ENCODE measurements around the gene LYAR. TPM values are rescaled to one million over a fixed set of nuclear protein-coding genes. Genes with fewer than 3 reads are reported as not detected.

The LYAR gene
- total RNA-seq, 4 donors from 2014 or later, result 3.7 to 10.3 (median 5.6) TPM

- intact Hi-C loops (cut with DNase I; ENCODE audit: low total_unique reads) (no loop called here), in situ Hi-C loops (cut with MboI; ENCODE audit: low pct_ligation_motif_present in 1 of 4, low pct_unique_long_range_greater_than_20kb in 1 of 4, low sequenced_read_pairs in 3 of 4) (no loop called here)
- Histone ChIP-seq H3K27ac (no peak overlapping the region), H3K27me3 (no peaks in the 10 kb centered on the region), H3K9me3 (no peaks in the 10 kb centered on the region), H3K4me1 (no peaks in the 10 kb centered on the region), H3K4me3 (no peak overlapping the region), H3K36me3 (no peaks in the 10 kb centered on the region)
- DNase-seq, result no peak
- TF ChIP-seq, protein P1, sequence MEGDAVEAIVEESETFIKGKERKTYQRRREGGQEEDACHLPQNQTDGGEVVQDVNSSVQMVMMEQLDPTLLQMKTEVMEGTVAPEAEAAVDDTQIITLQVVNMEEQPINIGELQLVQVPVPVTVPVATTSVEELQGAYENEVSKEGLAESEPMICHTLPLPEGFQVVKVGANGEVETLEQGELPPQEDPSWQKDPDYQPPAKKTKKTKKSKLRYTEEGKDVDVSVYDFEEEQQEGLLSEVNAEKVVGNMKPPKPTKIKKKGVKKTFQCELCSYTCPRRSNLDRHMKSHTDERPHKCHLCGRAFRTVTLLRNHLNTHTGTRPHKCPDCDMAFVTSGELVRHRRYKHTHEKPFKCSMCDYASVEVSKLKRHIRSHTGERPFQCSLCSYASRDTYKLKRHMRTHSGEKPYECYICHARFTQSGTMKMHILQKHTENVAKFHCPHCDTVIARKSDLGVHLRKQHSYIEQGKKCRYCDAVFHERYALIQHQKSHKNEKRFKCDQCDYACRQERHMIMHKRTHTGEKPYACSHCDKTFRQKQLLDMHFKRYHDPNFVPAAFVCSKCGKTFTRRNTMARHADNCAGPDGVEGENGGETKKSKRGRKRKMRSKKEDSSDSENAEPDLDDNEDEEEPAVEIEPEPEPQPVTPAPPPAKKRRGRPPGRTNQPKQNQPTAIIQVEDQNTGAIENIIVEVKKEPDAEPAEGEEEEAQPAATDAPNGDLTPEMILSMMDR (IDR thresholded peaks at IDR 0.05), result no peak
- TF ChIP-seq EP300 (IDR thresholded peaks at IDR 0.05; ENCODE audit: low read depth), result no peak
- no peak for TF ChIP-seq POLR2A (IDR thresholded peaks at IDR 0.05)
- TF ChIP-seq POLR2AphosphoS5 (IDR thresholded peaks at IDR 0.05), result no peak
- WGBS, 2 donors (ENCODE audit: low coverage in 1 of 2), result 78% methylated on average over 10 of the region's 10 CpGs; no CpG with 5 or more reads in 1 of the 2 donors
Observed at GRCh38 chr4:4329496-4329895, 39.5 kb upstream of the LYAR start.

DNA sequence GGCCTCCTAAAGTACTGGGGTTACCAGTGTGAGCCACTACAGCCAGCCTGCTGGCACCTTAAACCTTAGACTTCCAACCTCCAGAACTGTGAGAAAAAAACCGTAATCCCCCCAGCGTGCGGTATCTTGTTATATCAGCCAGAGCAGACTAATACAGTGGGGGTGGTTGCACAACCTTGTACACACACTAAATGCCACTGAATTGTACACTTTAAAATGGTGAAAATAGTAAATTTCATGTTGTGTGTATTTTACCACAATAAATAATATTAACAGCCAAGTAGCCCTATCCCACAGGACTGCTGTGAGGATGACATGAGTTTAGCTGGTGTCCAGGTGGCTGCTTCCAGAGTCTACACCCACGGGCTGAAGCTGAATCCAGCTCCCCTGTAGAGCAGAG, 38.9 kb upstream of the LYAR start:
- intact Hi-C loops (cut with DNase I; ENCODE audit: low total_unique reads) (no loop called here), in situ Hi-C loops (cut with MboI; ENCODE audit: low pct_ligation_motif_present in 1 of 4, low pct_unique_long_range_greater_than_20kb in 1 of 4, low sequenced_read_pairs in 3 of 4) (no loop called here)
- Histone ChIP-seq H3K27ac (no peak overlapping the region), H3K4me3 (no peak overlapping the region), H3K4me1 (no peaks in the 10 kb centered on the region), H3K9me3 (no peaks in the 10 kb centered on the region), H3K36me3 (no peaks in the 10 kb centered on the region), H3K27me3 (no peaks in the 10 kb centered on the region)
- TF ChIP-seq POLR2AphosphoS5 (IDR thresholded peaks at IDR 0.05) (no peak), POLR2A (IDR thresholded peaks at IDR 0.05) (no peak), EP300 (IDR thresholded peaks at IDR 0.05; ENCODE audit: low read depth) (no peak)
- TF ChIP-seq, protein P1 (IDR thresholded peaks at IDR 0.05), result no peak
- 83 to 91% methylated on average over 3 to 4 of the region's 4 CpGs for WGBS, 2 donors (ENCODE audit: low coverage in 1 of 2)
- no peak for DNase-seq

- 94 to 100% methylated on average over 1 of the region's 1 CpG for WGBS, 2 donors (ENCODE audit: low coverage in 1 of 2)
- TF ChIP-seq, protein P1 (IDR thresholded peaks at IDR 0.05), result no peak
- TF ChIP-seq EP300 (IDR thresholded peaks at IDR 0.05; ENCODE audit: low read depth), result no peak
- TF ChIP-seq POLR2A (IDR thresholded peaks at IDR 0.05), result no peak
- no peak for TF ChIP-seq POLR2AphosphoS5 (IDR thresholded peaks at IDR 0.05)
- H3K36me3 ChIP-seq, result no peaks in the 10 kb centered on the region
- no peaks in the 10 kb centered on the region for H3K4me1 ChIP-seq
- H3K4me3 ChIP-seq, result no peak overlapping the region
- intact Hi-C loops (cut with DNase I; ENCODE audit: low total_unique reads) (no loop called here), in situ Hi-C loops (cut with MboI; ENCODE audit: low pct_ligation_motif_present in 1 of 4, low pct_unique_long_range_greater_than_20kb in 1 of 4, low sequenced_read_pairs in 3 of 4) (no loop called here)
- no peaks in the 10 kb centered on the region for H3K9me3 ChIP-seq
- no peak for DNase-seq
- no peak overlapping the region for H3K27ac ChIP-seq
- H3K27me3 ChIP-seq, result no peaks in the 10 kb centered on the region
Observed at GRCh38 chr4:4328206-4328605, 38.3 kb upstream of the LYAR start.

DNA sequence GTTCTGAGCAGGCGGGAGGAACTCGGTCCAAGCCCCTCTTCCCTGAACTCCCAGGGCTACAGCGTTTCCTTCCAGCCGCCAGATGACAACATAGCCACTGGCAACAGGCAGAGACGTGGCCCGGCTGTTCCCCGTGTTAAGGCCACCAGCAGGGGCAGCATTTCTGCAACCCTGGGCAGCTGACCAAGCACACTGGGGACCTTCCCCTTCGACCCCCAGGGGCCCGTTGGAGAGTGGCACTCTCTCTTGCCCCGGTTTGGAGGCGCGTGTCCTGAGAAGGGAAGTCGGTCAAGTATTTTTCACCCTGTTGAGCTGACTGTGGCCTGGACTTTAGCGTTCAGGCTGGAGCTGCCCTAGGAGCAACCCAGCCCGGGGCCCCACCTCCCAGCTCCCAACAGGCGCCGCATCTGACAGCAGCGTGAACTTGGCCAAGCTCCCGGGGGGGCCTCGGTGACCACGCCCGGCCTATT, 37.7 kb upstream of the LYAR start:
- TF ChIP-seq POLR2A (IDR thresholded peaks at IDR 0.05), result no peak
- no peak for TF ChIP-seq EP300 (IDR thresholded peaks at IDR 0.05; ENCODE audit: low read depth)
- no peak for TF ChIP-seq POLR2AphosphoS5 (IDR thresholded peaks at IDR 0.05)
- TF ChIP-seq, protein P1 (IDR thresholded peaks at IDR 0.05), result no peak
- intact Hi-C loops (cut with DNase I; ENCODE audit: low total_unique reads) (no loop called here), in situ Hi-C loops (cut with MboI; ENCODE audit: low pct_ligation_motif_present in 1 of 4, low pct_unique_long_range_greater_than_20kb in 1 of 4, low sequenced_read_pairs in 3 of 4) (no loop called here)
- DNase-seq, result no peak
- Histone ChIP-seq H3K27ac (no peak overlapping the region), H3K27me3 (no peaks in the 10 kb centered on the region), H3K4me1 (no peaks in the 10 kb centered on the region), H3K9me3 (no peaks in the 10 kb centered on the region), H3K36me3 (no peaks in the 10 kb centered on the region), H3K4me3 (no peak overlapping the region)
- 50% methylated on average over 22 of the region's 22 CpGs; no CpG with 5 or more reads in 1 of the 2 donors for WGBS, 2 donors (ENCODE audit: low coverage in 1 of 2)

Measured in transverse colon (tissue), 4 donors.